SK-MEL-5 (cell line): ENCODE measurements around the gene CYB5R3. TPM values are rescaled to one million over a fixed set of nuclear protein-coding genes. Genes with fewer than 3 reads are reported as not detected.
A peak's percentile ranks its signal among the peaks of the same experiment; 100 is the strongest.
"Not testable (repeated sequence)": the region's sequence is repeated elsewhere in the genome, so short reads cannot be mapped to it uniquely, and the experiment has no call there.

Experiments used
- DNase-seq: peaks from one replicate; pipeline ENCODE4 v3.0.0-alpha.2; 2016; ENCODE audit warnings: low read depth, low spot score
- in situ Hi-C: cut with HindIII; loops from 2 replicates; pipeline ENCODE4 v1.10.0; 2016; ENCODE audit warnings: low sequenced_read_pairs, high pct_unique_total_duplicates, low pct_unique_long_range_greater_than_20kb
- total RNA-seq: library from RNA; depleted of rRNA; stranded (reverse); fragments of >200 nt; shearing (Covaris generic); gene quantifications from 2 replicates; pipeline ENCODE4 v1.2.3, GENCODE V29; 2014

CYB5R3 gene
- total RNA-seq, 1 experiment from 2014 or later: 77.0 TPM

DNA sequence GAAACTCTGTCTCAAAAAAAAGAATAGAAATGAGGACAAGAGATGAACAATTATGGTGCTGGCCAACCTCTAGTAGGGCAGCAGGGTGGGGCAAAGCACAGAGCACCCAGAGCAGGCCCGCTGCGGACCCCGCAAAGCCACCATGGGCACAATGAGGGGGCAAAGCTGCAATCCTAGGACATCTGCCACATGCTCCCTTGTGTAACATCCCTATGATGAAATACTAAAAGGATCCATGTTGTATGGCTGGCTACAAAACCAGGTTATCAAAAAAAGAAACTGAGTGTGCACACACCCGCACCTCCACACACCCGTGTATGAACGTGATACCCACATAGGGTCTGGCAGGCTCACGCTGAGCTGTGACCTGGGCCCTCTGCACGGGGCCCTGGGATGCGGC lies 16.2 kb downstream of the CYB5R3 start:
- DNase-seq: no peak
- in situ Hi-C loops: no loop called here

DNA sequence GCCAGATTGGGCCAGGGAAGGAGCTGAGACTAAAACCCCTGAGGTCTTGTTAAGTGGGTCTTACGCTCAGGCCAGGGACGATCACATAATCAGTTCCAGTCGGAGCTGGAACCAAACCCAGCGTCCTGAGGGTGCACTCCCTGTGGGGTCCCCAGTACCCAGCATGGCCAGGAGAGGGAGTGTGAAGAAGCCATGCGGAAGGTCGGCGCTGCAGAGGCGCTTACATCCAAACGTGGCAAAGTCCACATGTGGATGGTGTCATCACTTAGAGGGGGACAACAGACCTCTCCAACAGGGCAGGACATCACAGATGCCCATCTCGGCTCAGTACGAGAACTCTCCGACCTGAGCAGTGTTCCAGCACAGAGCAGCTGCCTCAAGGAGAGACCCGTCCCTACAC lies 17.1 kb downstream of the CYB5R3 start:
- in situ Hi-C loops: no loop called here
- DNase-seq: no peak

DNA sequence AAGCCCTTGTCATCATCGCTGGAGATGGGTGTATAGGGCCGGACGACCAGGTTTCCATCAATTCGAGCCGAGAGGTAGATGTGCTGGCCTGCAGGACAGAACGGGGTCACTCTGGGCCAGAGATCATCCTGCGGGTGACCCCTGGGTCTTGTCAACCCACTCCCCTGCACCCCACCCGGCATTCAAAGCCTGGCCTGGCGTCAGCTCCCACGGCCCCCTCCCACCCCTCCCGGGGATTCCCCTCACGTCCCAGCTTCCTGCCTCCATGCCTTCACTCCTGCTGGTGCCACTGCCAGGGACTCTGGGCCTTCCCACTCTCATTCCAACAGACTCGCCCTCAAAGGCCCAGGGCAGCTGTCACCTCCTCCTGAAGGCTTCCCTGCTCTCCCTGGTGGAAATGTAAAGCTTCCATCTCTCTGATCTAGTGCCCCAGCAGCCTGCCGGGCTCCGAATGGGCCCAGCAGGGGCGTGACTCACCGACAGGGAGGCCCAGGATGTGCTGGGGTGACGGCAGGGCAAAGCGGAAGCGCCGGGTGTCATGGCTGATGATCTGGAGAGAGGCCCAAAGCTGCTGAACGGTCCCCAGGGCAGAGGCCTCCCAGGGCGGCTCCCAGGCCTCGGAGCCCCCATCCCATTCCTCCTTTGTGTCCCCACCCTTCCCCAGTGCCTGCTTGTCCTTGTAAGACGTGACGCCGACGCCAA lies 18.1 kb downstream of the CYB5R3 start:
- in situ Hi-C loops: no loop called here

DNA sequence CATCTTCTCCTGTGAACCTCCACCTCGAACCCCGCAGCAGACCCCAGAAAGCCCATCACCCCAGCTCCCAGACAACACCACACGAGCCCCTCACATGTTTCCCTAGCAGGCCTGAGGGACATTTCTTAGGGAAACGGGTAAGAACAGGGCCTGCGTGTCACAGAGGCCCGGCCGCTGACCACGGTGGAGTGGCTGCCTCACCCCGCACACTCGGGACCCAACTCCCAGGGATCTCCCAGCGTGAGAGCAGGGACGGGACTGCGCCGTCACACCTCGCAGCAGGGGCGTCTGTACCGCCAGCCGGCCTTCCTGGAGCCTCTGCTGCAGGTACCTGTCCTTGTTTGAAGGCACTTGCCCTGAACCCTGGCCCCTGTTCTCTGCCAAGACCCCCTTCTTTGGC lies 19.0 kb downstream of the CYB5R3 start:
- no peak for DNase-seq
- in situ Hi-C loops: no loop called here

More for the DNA sequence above, 18.1 kb downstream of the CYB5R3 start:
- no peak for DNase-seq

DNA sequence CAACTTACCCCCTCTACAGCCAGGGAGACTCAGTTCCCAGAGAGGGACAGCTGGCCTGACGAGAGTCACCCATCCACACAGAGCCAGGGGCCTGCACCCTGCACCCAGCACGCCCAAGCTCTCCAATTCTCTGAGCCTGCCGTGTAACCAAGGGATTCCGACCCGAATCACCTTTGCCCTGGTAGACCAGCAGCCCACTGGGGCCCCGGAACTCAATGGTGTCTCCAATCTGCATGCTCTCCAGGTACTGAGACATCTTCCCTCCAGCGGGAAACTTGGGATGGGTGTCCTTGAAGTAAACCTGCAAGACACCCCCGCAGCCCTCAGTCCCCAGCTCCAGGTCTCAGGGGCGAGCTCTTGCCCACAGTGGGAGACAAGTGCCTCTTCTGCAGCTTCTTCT lies 21.2 kb downstream of the CYB5R3 start:
- in situ Hi-C loops: no loop called here
- no peak for DNase-seq

DNA sequence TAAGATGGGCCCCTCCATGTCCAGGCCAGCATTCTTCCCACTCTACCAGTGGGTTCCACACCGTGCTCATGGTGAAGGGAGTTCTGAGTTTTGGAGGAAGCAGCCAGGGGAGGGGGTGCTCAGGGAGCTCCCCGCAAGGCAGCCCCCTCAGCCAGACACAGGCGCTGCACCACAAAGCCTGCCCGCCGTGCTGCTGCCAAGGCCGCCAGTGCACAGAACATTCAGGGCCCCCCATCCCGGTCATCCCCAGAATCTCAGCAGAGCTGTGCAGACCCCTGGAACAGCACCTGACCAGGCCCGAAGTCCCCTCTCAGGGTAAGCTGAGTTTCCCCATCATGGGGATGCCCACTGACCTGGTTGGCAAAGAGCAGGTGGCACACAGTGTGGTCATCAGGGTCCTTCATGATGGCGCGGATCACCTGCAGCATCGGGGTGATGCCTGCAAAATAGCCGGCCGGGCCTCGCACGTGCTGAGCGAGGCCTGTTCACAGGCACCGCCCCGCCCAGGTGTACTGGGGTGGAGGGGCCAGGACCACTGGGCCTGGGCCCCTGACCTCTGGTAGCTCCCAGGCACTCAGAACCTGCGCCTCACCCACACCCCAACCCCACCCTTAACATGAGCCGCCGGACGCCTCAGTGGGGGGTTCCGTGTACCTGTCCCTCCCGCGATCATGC lies 22.1 kb downstream of the CYB5R3 start:
- DNase-seq: no peak
- in situ Hi-C loops: no loop called here

DNA sequence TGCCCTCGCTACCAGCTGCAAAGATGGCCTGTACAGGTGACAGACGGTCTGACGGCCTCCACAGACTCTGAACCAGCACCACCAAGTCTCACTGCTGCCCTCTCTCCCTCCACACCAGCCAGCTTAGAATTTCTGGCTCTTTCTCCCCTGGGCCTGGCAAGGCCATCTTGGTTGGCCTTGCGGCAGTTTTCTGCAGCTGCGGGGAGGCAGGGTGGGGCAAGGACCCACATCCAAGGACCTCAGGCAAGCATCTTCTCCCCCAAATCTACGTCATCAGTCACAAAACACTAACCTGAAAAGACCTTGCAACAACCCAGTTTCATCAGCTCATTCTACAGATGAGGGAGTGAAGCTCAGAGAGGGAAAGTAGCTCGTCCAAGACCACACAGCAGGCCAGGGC lies 22.8 kb downstream of the CYB5R3 start:
- no peak for DNase-seq
- in situ Hi-C loops: no loop called here

DNA sequence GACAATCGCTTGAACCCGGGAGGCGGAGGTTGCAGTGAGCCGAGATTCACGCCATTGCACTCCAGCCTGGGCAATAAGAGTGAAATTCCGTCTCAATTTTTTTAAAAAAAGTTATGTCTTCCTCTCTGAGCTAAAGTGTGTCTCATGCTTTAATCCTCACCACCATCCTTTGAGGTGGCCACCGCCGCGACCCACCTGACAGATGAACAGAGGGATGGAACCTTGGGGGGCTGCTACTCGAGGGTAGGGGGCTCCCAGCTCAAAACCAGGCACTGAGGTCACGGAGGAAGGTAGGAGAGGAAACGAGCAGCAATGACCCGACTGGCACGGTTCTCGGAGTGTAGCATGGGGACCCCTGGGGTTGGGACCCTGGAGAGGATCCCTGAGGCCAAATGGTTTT lies 23.8 kb downstream of the CYB5R3 start:
- DNase-seq: no peak
- in situ Hi-C loops: no loop called here

DNA sequence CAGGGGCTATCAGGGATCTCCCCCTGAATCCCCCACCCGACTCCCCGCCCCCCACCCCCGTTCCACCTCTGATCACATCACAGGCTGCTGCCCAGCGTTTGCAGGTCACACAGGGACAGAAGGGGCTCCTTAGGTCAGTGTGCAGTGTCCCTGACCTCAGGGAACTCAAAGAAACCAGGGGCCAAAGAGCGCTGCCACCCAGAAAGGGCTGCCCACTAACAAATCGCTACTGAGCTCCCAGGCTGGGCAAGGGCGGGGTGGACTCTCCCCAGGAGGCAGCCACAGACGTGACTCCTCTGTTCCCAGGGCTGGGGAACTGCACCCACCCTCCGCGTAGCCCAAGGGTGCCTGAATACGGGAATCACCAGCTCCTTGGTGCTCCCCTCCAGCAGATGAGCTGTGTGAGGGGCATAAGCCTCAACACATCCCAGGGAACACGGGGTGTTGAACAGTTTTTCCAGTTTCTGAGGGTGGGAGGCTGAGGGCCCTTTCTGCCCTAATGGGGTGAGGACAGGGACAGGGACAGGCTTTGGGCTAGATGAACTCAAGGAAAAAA lies 24.6 kb downstream of the CYB5R3 start:
- in situ Hi-C loops: no loop called here
- DNase-seq: no peak

DNA sequence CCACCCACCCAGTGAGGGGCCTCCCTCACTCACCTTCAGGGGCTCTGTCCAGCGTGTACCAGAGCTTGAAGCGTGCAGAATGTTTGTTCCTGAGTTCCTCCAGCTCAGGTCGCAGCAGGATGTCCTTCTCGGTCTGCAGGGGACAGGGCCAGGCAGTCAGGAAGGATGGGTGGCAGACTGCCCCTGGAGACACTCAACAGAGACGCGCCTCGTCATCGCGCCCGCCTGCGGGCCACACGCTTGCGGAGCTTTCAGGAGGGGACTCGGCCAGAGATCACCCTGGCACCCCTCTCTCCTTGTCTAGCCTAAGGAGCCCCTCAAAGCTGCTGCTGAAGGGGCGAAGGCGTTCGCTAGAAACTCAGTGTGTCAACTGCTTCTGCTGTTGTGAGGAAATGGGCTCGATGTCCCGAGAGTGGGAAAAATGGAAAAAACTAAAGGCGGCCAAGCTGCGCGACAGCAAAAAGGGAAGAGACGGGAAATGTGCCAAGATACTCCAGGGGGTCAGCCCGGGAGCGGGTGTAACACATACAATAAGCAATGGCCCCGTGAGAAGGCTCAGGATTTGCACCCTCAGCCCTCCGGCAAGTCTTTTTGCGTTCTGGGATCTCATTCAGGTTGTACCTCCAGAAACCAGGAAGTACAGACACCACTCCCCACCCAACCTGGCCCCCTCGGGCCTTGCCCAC lies 25.3 kb downstream of the CYB5R3 start:
- in situ Hi-C loops: no loop called here
- DNase-seq: no peak

DNA sequence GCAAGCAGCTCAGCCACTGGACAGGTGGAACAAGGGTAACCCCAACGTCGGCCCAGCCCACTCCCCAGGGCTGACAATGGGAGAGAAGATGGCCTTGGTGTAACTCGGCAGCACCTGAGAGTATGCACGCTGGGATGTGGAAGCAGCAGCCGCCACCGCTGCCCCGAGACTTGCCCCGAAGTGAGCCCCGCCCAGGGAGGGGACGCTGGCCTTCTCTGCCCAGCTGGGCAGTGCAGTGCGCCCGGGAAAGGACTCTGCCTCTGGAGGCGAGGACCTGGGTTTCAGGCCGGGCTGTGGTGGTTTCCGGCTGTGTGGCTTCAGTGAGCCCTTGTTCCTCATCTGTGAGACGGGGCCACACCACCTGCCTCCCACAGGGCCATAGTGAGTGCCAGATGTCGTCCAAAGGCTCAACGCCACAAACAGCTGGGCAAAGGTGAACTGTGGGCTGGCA lies 25.9 kb downstream of the CYB5R3 start:
- in situ Hi-C loops: no loop called here
- no peak for DNase-seq

DNA sequence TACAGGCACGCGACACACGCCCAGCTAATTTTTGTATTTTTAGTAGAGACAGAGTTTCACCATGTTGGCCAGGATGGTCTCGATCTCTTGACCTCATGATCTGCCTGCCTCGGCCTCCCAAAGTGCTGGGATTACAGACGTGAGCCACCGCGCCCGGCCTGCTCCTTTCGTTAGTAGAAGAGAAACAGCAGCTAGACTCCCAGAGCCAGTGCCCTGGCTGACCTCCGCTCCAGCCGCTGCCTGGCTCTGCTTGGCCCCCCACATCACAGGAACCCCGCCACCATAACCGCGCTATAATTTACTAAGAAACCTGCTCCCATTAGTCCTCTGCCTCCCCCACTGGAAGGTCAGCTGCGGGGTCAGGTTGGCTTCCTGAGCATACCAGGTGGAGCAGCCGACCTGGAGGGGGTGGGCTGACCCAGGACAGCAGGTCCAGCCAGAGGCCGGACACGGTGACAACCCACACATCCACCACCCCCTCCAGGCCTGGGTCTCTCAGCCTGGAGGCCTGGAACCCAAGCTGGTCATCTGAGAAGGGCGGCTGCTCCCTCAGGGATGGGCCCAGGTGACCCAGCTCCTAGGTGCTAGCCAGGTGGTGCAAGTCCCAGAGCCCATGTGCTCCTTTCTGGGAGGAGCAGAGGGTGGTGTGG lies 27.0 kb downstream of the CYB5R3 start:
- DNase-seq: no peak
- in situ Hi-C loops: no loop called here

DNA sequence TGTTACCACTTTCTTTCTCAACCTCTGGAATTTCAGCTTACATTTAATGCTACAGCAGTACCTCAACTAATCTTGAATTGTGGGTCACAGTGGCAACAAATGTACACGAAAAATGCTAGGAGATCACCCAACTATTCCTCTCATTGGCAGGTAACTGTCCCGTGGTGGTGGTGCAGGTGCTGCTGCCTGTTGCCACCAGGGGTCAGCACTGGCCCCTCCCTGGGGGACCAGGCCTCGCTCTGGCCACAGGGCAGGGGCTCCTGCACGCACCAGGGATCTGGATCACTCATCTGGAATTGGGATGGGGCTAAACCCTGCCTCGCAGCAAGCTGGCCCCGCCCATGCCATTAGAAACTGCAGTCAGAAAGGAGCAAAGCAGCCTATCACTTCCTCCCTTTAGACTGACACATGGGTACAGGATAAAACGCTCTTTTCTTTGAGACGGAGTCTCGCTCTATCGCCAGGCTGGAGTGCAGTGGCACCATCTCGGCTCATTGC lies 27.6 kb downstream of the CYB5R3 start:
- in situ Hi-C loops: no loop called here
- DNase-seq: peak; percentile 73

DNA sequence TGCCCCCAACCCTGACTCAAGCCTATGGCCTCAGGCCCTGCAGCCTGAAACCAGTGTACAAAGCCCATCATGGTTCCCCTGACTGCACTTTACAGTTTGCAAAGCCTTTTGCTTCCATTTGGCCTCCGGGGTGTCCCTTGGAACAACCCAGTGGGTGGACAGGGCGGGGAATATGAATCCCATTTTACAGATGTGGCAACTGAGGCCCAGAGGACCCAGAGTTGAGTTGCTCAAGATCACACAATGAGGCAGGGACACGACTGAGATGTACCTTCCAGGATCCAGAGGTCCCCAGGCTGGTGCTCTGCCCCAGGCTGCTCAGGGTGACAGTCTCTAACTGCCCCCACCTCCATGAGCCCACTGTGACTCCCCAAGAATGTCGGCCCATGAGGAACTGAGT lies 29.1 kb downstream of the CYB5R3 start:
- DNase-seq: no peak
- in situ Hi-C loops: no loop called here

DNA sequence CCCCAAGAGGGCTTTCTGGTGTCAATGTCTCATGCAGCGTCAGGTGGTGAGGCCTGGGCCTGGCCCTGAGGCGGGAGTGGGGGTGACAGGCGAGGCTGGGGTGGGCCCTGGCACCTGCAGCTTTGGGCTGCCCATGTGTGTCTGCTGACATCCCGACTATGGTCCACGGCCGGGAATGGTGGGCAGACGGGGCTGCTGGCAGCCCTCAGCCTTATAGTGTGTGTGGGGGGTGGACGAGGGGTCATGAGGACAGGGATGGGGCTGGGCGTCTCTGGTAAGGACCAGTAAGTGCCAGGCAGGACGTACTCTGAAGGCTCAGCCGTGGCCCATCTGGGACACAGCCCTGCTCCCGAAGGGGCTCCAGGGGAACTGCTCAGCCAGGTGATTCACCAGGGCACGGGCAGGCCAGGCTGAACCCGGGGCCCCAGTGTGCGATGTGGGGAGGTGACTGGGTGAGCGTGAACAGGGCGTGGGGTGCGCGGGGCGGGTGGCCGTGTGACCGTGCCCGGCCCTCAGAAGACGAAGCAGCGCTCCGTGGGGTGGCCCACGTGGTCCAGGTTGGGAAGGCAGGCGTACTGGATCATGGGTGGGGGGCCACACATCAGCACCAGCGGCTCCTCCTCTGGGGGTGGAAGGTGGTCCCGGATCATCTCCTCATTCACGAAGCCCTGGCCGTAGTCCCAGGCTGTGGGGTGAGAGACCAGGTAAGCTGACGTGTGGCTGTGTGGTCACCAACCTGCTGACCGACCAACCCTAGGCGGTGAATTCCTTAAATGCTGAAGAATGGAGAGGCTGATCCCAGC lies 29.7 kb downstream of the CYB5R3 start:
- in situ Hi-C loops: no loop called here
- no peak for DNase-seq

DNA sequence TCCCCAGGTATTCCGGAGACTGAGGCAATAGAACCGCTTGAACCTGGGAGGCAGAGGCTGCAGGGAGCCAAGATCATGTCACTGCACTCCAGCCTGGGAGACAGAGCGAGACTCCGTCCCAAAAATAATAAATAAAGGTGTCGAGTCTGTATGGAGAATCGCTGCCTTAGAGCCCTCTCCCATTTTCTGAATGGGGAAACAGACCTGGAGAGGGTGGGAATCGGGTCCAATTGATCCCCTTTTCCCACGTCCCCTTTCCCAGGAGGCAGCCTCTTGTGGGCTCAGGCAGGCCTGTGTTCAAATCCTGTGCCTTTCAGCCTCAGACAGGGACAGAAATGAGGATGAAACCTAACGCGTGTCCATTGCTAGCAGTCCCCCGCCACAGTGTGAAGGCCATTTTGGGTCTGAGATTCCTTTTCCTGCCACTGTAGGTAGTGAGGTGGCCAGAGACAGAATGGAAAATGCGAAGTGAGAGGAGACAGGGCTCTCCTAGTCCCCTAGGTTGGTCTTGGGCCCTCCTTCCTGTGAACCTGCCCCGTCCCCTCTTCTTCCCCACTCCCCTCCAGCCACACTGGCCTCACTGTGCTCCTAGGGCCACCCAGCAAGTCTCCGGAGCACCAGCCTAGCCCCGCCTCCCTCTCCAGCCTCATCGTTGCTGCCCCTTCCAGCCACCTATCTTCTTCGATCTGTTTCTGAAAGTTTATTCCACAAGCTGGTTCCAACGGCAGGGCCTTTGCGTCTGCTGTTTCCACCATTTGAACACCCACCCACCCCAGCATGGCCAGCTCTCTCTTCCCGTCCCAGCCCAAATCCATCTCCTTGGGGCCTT lies 31.8 kb downstream of the CYB5R3 start:
- in situ Hi-C loops: no loop called here
- DNase-seq: no peak

DNA sequence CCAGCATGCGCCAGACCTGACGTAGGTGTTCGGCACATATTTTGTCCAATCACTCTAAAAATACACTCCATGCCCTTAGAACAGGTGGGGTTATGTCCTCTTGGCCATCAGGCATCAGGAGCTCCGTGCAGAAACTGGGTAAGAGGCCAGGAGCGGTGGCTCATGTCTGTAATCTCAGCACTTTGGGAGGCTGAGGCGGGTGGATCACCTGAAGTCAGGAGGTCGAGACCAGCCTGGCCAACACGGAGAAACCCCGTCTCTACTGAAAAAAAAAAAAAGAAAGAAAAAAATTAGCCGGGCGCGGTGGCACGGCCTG lies 33.4 kb downstream of the CYB5R3 start:
- DNase-seq, in situ Hi-C loops: not testable (repeated sequence)
